Panc1 (cell line): ENCODE results near the gene GIMAP4.

Experiments used
- POLR2AphosphoS5 ChIP-seq: IDR thresholded peaks from 2 replicates; pipeline ENCODE4 v1.6.1; 2012; ENCODE audit warnings: mild to moderate bottlenecking, low read depth, low read length, moderate library complexity
- SIN3A ChIP-seq: IDR thresholded peaks from 2 replicates; pipeline ENCODE4 v1.6.1; 2012; ENCODE audit warnings: low read depth, mild to moderate bottlenecking, low read length, moderate library complexity, borderline replicate concordance; ENCODE audit not compliant: insufficient read depth
- TCF7L2 ChIP-seq: IDR thresholded peaks from 2 replicates; pipeline ENCODE4 v1.6.1; 2011; ENCODE audit warnings: mild to moderate bottlenecking, low read depth, low read length, inconsistent platforms
- TF ChIP-seq, protein P1 (sequence below): fragments of 450-650 bp; IDR thresholded peaks from 2 replicates; pipeline ENCODE4 v1.5.1; 2017; ENCODE audit warnings: mild to moderate bottlenecking
- TF ChIP-seq, protein P2 (sequence below), 2 experiments: IDR thresholded peaks; 2 replicates each; pipeline ENCODE4 v1.6.1; 2011 to 2012; ENCODE audit warnings: low read depth in 2 of 2, control low read depth in 1 of 2, low read length in 1 of 2, mild to moderate bottlenecking in 1 of 2, moderate library complexity in 1 of 2; ENCODE audit not compliant: insufficient read depth in 1 of 2

DNA sequence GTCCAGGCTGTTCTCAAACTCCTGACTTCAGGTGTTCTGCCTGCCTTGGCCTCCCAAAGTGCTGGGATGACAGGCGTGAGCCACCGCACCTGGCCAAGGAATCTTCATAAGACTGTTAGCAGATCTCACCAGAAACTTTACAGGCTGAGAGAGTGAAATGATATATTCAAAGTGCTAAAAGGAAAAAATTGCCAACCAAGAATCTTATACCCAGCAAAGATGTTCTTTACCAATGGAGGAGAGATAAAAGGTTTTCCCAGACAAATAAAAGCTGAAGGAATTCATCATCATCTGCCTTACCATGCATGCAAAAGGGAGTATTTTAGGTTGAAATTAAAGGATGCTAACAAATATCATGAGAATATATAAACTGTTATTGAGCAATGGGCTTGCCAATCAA, 28.9 kb upstream of the GIMAP4 start:
- TF ChIP-seq, protein P1, sequence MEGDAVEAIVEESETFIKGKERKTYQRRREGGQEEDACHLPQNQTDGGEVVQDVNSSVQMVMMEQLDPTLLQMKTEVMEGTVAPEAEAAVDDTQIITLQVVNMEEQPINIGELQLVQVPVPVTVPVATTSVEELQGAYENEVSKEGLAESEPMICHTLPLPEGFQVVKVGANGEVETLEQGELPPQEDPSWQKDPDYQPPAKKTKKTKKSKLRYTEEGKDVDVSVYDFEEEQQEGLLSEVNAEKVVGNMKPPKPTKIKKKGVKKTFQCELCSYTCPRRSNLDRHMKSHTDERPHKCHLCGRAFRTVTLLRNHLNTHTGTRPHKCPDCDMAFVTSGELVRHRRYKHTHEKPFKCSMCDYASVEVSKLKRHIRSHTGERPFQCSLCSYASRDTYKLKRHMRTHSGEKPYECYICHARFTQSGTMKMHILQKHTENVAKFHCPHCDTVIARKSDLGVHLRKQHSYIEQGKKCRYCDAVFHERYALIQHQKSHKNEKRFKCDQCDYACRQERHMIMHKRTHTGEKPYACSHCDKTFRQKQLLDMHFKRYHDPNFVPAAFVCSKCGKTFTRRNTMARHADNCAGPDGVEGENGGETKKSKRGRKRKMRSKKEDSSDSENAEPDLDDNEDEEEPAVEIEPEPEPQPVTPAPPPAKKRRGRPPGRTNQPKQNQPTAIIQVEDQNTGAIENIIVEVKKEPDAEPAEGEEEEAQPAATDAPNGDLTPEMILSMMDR = no peak
- TF ChIP-seq POLR2AphosphoS5 (no peak), SIN3A (no peak), TCF7L2 (no peak)
- TF ChIP-seq, protein P2, sequence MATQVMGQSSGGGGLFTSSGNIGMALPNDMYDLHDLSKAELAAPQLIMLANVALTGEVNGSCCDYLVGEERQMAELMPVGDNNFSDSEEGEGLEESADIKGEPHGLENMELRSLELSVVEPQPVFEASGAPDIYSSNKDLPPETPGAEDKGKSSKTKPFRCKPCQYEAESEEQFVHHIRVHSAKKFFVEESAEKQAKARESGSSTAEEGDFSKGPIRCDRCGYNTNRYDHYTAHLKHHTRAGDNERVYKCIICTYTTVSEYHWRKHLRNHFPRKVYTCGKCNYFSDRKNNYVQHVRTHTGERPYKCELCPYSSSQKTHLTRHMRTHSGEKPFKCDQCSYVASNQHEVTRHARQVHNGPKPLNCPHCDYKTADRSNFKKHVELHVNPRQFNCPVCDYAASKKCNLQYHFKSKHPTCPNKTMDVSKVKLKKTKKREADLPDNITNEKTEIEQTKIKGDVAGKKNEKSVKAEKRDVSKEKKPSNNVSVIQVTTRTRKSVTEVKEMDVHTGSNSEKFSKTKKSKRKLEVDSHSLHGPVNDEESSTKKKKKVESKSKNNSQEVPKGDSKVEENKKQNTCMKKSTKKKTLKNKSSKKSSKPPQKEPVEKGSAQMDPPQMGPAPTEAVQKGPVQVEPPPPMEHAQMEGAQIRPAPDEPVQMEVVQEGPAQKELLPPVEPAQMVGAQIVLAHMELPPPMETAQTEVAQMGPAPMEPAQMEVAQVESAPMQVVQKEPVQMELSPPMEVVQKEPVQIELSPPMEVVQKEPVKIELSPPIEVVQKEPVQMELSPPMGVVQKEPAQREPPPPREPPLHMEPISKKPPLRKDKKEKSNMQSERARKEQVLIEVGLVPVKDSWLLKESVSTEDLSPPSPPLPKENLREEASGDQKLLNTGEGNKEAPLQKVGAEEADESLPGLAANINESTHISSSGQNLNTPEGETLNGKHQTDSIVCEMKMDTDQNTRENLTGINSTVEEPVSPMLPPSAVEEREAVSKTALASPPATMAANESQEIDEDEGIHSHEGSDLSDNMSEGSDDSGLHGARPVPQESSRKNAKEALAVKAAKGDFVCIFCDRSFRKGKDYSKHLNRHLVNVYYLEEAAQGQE (IDR thresholded peaks at IDR 0.05; ENCODE audit: insufficient read depth in 1 of 2, low read depth in 2 of 2, low read length in 1 of 2) = no peak
